Measurements from ENCODE around the gene DUSP8.

The DUSP8 gene

DNA sequence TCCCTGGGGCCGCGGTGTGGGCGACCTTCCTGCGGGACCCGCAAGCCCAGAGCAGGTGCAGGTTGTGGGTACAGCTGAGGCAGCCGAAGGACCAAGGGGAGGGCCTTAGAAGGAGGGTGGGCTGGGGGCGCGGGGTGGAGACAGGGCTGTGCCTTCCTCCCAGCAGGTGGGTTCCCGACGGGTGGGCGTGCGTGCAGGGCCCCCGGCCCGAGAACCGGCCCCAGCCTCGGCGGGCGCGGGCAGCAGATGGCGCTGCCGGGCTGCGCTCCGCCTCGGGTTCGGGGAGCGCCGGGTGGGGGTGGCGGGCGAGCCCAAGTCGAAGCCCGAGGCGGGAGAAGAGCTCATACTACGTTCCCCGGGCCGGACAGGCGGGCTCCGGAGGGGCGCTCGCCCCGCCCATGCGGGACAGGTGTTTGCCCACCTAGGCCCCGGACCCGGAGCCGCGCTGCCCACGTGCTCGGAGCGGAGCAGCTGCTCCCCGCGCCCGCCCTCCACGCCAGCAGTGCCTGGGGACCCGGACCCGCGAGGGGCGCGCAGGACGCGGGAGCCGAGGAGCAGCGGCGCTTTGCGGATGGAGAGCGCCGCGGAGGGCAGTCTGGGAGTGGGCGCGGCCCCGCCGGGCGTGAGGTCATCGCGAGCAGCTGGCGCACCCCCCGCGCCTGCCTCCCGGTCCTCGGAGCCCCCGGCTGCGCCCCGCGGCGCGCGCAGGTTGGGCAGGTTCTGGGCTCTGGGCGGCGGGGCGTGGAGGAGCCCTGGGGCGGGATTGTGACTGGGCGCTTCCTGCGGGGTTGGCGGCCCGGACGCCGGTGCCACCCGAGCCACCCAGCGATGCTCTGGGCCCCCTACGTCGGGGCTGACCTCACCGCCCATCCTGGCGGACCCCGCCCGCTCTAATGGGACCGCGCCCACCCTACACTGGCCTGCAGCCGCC, 25.3 kb downstream of the DUSP8 start:
- no peak for DNase-seq (ENCODE audit: low read depth)
- TF ChIP-seq, protein P1, sequence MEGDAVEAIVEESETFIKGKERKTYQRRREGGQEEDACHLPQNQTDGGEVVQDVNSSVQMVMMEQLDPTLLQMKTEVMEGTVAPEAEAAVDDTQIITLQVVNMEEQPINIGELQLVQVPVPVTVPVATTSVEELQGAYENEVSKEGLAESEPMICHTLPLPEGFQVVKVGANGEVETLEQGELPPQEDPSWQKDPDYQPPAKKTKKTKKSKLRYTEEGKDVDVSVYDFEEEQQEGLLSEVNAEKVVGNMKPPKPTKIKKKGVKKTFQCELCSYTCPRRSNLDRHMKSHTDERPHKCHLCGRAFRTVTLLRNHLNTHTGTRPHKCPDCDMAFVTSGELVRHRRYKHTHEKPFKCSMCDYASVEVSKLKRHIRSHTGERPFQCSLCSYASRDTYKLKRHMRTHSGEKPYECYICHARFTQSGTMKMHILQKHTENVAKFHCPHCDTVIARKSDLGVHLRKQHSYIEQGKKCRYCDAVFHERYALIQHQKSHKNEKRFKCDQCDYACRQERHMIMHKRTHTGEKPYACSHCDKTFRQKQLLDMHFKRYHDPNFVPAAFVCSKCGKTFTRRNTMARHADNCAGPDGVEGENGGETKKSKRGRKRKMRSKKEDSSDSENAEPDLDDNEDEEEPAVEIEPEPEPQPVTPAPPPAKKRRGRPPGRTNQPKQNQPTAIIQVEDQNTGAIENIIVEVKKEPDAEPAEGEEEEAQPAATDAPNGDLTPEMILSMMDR (IDR thresholded peaks at IDR 0.05; ENCODE audit: control insufficient read depth, extremely low read depth, insufficient read depth), result peak; percentile 93
- H3K4me3 ChIP-seq (ENCODE audit: low read depth, low read length), result peak overlapping the region; percentile 49

DNA sequence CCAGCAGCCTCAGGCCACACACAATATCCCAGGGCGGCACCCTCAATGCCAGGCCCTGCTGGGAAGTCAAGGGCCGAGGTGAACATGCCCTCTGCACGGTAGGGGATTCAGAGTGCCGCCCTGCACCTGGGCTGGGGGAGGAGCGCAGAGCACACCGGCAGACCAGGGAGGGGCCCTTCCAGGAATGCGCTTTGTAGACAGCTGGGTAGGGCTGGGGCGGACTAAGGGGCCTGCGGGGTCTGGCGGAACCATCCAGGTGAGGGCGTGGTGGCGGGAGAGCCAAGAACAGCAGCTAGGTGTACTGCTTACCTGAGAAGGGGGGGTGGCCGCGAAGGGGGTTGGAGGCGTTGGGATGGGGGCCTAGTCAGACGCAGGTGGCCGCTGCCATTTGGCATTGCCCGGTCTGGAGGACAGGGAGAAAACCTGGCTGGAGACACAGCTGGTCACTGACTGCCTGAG, 26.0 kb downstream of the DUSP8 start:
- TF ChIP-seq, protein P1 (IDR thresholded peaks at IDR 0.05; ENCODE audit: control insufficient read depth, extremely low read depth, insufficient read depth), result no peak
- no peak for DNase-seq (ENCODE audit: low read depth)
- no peak overlapping the region for H3K4me3 ChIP-seq (ENCODE audit: low read depth, low read length)

DNA sequence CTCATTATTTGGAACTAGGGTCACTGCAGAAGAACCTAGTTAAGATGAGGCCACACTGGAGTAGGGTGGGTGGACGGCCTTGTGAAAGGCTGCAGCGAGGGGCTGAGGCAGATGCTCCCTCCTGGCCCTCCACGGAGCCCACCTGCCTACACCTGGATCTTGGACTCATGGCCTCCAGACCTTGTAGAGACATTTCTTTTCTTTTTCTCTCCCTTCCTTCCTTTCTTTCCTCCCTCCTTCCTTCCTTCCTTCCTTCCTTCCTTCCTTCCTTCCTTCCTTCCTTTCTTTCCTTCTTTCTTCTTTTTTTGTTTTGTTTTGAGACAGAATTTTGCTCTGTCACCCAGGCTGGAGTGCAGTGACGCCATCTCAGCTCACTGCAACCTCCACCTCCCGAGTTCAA, 26.6 kb downstream of the DUSP8 start:
- no peak for DNase-seq (ENCODE audit: low read depth)
- H3K4me3 ChIP-seq (ENCODE audit: low read depth, low read length), result no peak overlapping the region
- TF ChIP-seq, protein P1 (IDR thresholded peaks at IDR 0.05; ENCODE audit: control insufficient read depth, extremely low read depth, insufficient read depth), result no peak

DNA sequence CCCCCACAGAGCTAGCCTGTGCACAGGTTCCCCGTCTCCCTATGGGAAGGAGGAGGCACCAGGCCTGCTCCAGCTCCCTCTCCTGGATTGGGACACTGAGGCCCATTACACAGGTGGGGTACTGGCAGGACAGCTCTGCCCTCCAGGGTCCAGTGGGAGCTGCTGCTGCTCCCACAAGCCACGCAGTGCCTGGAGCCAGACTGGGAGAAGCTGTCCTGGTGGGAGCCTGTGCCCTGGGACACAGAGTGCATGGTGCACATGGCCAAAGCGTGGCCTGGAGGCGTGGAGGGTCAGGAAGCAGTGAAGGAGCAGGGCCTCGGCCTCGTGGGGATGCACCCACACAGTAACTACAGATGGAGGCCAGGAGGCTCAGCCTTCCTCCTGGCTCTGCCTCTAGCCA, 27.5 kb downstream of the DUSP8 start:
- H3K4me3 ChIP-seq (ENCODE audit: low read depth, low read length), result no peak overlapping the region
- DNase-seq (ENCODE audit: low read depth), result no peak

DNA sequence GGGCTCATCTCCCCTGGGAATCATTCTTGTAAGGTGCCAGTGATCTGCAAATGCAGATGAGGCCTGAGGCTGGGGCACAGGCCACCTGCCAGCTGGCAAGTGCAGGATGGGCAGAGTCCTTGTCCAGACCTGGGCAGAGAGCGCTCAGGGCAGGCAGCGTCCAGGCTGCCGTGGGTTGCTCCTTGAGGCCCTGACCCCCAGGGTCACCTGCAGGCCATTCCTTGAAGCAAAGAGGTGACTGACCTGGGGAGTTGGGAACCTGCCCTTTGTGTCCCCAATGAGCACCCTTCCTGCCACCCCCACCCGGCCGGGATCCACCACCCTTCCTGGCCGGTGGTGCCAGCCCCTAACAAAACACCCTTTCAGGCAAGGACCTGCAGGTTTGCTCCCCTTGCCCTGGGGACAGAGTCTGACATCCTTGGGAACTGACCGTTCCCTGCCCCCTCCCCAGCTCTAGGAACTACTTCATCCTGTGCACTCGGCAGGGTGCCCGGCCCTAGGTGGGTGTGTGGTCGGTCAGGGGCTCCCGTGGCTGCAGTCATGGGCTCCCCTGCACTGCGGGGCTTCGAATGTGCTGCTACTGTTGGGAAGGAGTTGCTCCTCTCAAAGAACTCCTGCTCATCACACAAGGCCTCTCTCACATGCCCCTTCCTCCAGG, 28.3 kb downstream of the DUSP8 start:
- H3K4me3 ChIP-seq (ENCODE audit: low read depth, low read length), result no peak overlapping the region
- TF ChIP-seq, protein P1 (IDR thresholded peaks at IDR 0.05; ENCODE audit: control insufficient read depth, extremely low read depth, insufficient read depth), result no peak
- DNase-seq (ENCODE audit: low read depth), result no peak

More for the DNA sequence above, 27.5 kb downstream of the DUSP8 start:
- TF ChIP-seq, protein P1 (IDR thresholded peaks at IDR 0.05; ENCODE audit: control insufficient read depth, extremely low read depth, insufficient read depth), result no peak

DNA sequence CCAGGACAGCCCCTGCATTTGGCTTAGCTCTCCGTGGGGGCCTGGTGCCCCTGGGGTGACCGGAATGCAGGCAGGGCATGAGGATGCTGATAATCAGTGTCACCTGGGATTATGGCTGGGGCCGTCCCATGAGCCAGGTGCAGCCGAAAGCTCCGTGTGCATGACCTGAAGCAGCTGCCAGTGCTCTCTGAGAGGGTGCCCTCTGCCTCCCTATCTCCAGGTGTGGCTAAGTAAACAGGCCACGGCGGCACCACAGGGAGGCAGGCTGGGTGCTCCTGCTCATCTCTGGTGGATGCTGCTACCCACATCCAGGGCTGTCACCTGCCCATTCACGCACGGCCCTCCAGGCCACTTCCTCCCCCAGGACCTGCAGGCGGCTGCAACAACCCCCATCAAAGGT, 29.8 kb downstream of the DUSP8 start:
- no peak for DNase-seq (ENCODE audit: low read depth)
- TF ChIP-seq, protein P1 (IDR thresholded peaks at IDR 0.05; ENCODE audit: control insufficient read depth, extremely low read depth, insufficient read depth), result no peak
- no peak overlapping the region for H3K4me3 ChIP-seq (ENCODE audit: low read depth, low read length)

All from LNCaP clone FGC (cell line).